ENCODE measurements around the gene APBB2. TPM values are rescaled to one million over a fixed set of nuclear protein-coding genes. Genes with fewer than 3 reads are reported as not detected.
"Not testable (repeated sequence)": the region's sequence is repeated elsewhere in the genome, so short reads cannot be mapped to it uniquely, and the experiment has no call there.

The APBB2 gene
- total RNA-seq, 1 experiment from 2014 or later, result 80.7 TPM

- Histone ChIP-seq H3K4me3 (ENCODE audit: low read depth, low read length) (no peak overlapping the region), H3K36me3 (ENCODE audit: control insufficient read depth, insufficient read depth, low read length) (no peaks in the 10 kb centered on the region; the same call in none of the 2 replicates), H3K9me3 (no peaks in the 10 kb centered on the region), H3K27me3 (replicated peaks; ENCODE audit: control insufficient read depth, insufficient read depth, low read length) (no peaks in the 10 kb centered on the region), H3K4me1 (no peaks in the 10 kb centered on the region)
- H3K4me3 Mint-ChIP-seq (ENCODE audit: unreplicated experiment), result no peak overlapping the region
- ChIA-PET POLR2A (no interaction called here), CTCF (interaction anchor here (0.6 to 1.5 kb wide), 5 partner anchors 137 to 292 kb away, joined by 3 to 5 read pairs (median 3); partner anchors contain the start of gene APBB2)
- peak; percentile 62 to 77 for DNase-seq
- no TSS peak for BruUV-seq (replicated peaks)
- TF ChIP-seq CTCF (IDR thresholded peaks at IDR 0.05; ENCODE audit: insufficient read depth in 1 of 2, low read depth in 1 of 2, low read length in 1 of 2, severe bottlenecking in 1 of 2, unreplicated experiment in 1 of 2), result peak; percentile 67 to 80
- no peaks in the 10 kb centered on the region for H3K4me1 Mint-ChIP-seq (ENCODE audit: low read depth, unreplicated experiment)
- no peak overlapping the region for H3K27ac Mint-ChIP-seq (ENCODE audit: unreplicated experiment)
- H3K27me3 Mint-ChIP-seq (ENCODE audit: insufficient read depth, unreplicated experiment), result no peaks in the 10 kb centered on the region
- intact Hi-C loops (cut with micrococcal nuclease; ENCODE audit: unreplicated experiment), result no loop called here
- no peaks in the 10 kb centered on the region for H3K9me3 Mint-ChIP-seq (ENCODE audit: unreplicated experiment)
- peaks cover 83% of the 10 kb centered on the region for H3K36me3 Mint-ChIP-seq (ENCODE audit: insufficient read depth, unreplicated experiment)
These were observed 290.1 kb downstream of the APBB2 start for GRCh38 chr4:40924096-40924792.

GRCh38 chr4:40923316-40924095 lies 290.8 kb downstream of the APBB2 start:
- TF ChIP-seq CTCF (IDR thresholded peaks at IDR 0.05; ENCODE audit: insufficient read depth in 1 of 2, low read depth in 1 of 2, low read length in 1 of 2, severe bottlenecking in 1 of 2, unreplicated experiment in 1 of 2), result no peak
- ChIA-PET CTCF (interaction anchor here (0.7 to 1.2 kb wide), 2 partner anchors 21 to 237 kb away, joined by 4 to 5 read pairs; no protein-coding TSS in a partner anchor), POLR2A (no interaction called here)
- Histone ChIP-seq H3K36me3 (ENCODE audit: control insufficient read depth, insufficient read depth, low read length) (no peaks in the 10 kb centered on the region; the same call in 1 of the 2 replicates), H3K27me3 (replicated peaks; ENCODE audit: control insufficient read depth, insufficient read depth, low read length) (no peaks in the 10 kb centered on the region), H3K4me3 (ENCODE audit: low read depth, low read length) (no peak overlapping the region), H3K9me3 (no peaks in the 10 kb centered on the region), H3K4me1 (no peaks in the 10 kb centered on the region)
- no peak for DNase-seq
- Mint-ChIP-seq H3K27me3 (ENCODE audit: insufficient read depth, unreplicated experiment) (no peaks in the 10 kb centered on the region), H3K9me3 (ENCODE audit: unreplicated experiment) (no peaks in the 10 kb centered on the region), H3K4me1 (ENCODE audit: low read depth, unreplicated experiment) (no peaks in the 10 kb centered on the region), H3K36me3 (ENCODE audit: insufficient read depth, unreplicated experiment) (peaks cover 80% of the 10 kb centered on the region), H3K27ac (ENCODE audit: unreplicated experiment) (no peak overlapping the region), H3K4me3 (ENCODE audit: unreplicated experiment) (no peak overlapping the region)
- no TSS peak for BruUV-seq (replicated peaks)
- intact Hi-C loops (cut with micrococcal nuclease; ENCODE audit: unreplicated experiment), result no loop called here

- H3K36me3 ChIP-seq (ENCODE audit: control insufficient read depth, insufficient read depth, low read length); H3K27me3 Mint-ChIP-seq (ENCODE audit: insufficient read depth, unreplicated experiment); H3K27me3 ChIP-seq (replicated peaks; ENCODE audit: control insufficient read depth, insufficient read depth, low read length); H3K9me3 Mint-ChIP-seq (ENCODE audit: unreplicated experiment); H3K4me3 Mint-ChIP-seq (ENCODE audit: unreplicated experiment); H3K4me3 ChIP-seq (ENCODE audit: low read depth, low read length); H3K9me3 ChIP-seq; H3K4me1 ChIP-seq; DNase-seq; intact Hi-C loops (cut with micrococcal nuclease; ENCODE audit: unreplicated experiment); H3K4me1 Mint-ChIP-seq (ENCODE audit: low read depth, unreplicated experiment); BruUV-seq (replicated peaks); POLR2A ChIA-PET: not testable (repeated sequence)
- peaks cover 75% of the 10 kb centered on the region for H3K36me3 Mint-ChIP-seq (ENCODE audit: insufficient read depth, unreplicated experiment)
- CTCF ChIA-PET, result interaction anchor here (0.6 kb wide), 1 partner anchor 57 kb away, joined by 3 read pairs; no protein-coding TSS in a partner anchor
- peak overlapping the region; percentile 46 for H3K27ac Mint-ChIP-seq (ENCODE audit: unreplicated experiment)
These were observed 294.4 kb downstream of the APBB2 start for GRCh38 chr4:40919976-40920375.

Measured in Caco-2 (cell line).